Measurements from ENCODE around the gene TMEM44.
"Not testable (repeated sequence)": the region's sequence is repeated elsewhere in the genome, so short reads cannot be mapped to it uniquely, and the experiment has no call there.

The TMEM44 gene

GRCh38 chr3:194609601-194610000 is 23.6 kb downstream of the TMEM44 start:
- DNase-seq (ENCODE audit: low spot score): no peak

- no peak for DNase-seq (ENCODE audit: low spot score)
Observed at GRCh38 chr3:194608981-194609380, 24.2 kb downstream of the TMEM44 start.

GRCh38 chr3:194607592-194608389 is 25.4 kb downstream of the TMEM44 start:
- no peak for DNase-seq (ENCODE audit: low spot score)

DNA sequence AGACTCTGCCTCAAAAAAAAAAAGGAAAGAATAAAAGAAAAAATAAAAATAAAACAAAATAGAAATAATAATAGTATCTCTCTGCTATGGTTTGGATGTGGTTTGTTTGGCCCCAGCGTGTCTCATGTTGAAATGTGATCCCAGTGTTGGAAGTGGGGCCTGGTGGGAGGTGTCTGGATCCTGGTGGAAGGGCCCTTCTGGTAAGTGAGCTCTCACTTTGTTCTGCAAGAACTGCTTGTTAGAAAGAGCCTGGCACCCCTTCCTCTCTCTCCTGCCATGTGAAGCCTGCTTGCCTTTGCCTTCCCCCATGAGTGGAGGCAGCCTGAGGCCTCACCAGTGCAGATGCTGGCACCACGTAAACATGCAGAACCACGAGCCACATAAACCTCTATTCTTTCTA is 26.3 kb downstream of the TMEM44 start:
- DNase-seq (ENCODE audit: low spot score): no peak

GRCh38 chr3:194606163-194606562 is 27.1 kb downstream of the TMEM44 start:
- no peak for DNase-seq (ENCODE audit: low spot score)

DNA sequence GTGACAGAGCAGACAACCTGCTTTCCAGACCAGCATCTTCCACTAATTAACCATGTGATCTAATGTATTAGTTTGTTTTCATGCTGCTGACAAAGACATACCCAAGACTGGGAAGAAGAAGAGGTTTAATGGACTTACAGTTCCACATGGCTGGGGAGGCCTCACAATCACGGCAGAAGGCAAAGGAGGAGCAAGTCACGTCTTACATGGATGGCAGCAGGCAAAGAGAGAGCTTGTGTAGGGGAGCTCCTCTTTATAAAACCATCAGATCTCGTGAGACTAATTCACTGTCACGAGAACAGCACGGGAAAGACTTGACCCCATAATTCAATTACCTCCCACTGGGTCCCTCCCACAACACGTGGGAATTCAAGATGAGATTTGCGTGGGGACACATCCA is 27.9 kb downstream of the TMEM44 start:
- DNase-seq (ENCODE audit: low spot score): not testable (repeated sequence)

DNA sequence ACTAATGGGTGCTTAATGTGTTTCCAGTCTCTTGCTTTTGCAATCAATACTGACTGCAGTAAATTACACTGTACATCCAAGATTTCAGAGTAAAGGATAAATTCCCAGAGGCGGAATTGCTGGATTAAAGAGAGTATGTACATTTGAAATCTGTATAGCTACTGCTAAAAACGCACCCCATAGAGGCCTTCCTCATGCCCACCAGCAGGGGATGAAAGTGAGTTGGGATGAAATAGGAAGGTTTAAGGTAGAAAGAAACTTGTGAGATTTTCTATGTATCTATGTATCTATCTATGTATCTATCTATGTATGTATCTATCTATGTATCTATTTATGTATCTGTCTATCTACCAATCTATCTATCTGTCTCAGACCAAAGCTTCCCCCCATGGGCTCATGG is 28.4 kb downstream of the TMEM44 start:
- no peak for DNase-seq (ENCODE audit: low spot score)

DNA sequence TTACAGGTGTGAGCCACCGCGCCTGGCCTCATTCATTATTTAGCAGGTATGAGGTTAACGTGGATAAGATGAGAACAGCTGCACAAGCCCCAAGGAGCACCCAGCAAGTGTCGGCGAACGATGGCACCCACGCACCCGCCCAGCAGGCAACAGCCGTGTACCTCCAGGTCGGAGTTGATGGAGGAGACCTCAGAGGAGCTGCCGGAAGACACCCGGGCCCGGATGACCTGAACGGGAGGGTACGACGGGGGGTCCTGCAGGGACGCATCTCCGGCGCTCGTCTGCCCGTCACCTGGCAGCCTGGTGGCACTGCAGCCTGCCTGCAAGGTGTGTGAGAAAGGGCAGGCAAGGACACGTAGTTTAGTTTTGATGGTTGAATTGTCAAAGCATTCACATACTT is 29.1 kb downstream of the TMEM44 start:
- no peak for DNase-seq (ENCODE audit: low spot score)

- DNase-seq (ENCODE audit: low spot score): no peak
Observed at GRCh38 chr3:194602669-194603171, 30.5 kb downstream of the TMEM44 start.

GRCh38 chr3:194598771-194599557 is 34.3 kb downstream of the TMEM44 start:
- DNase-seq (ENCODE audit: low spot score): no peak

GRCh38 chr3:194596906-194597305 is 36.3 kb downstream of the TMEM44 start:
- DNase-seq (ENCODE audit: low spot score): no peak

GRCh38 chr3:194592798-194593752 is 40.1 kb downstream of the TMEM44 start:
- DNase-seq (ENCODE audit: low spot score): peak; percentile 38

DNA sequence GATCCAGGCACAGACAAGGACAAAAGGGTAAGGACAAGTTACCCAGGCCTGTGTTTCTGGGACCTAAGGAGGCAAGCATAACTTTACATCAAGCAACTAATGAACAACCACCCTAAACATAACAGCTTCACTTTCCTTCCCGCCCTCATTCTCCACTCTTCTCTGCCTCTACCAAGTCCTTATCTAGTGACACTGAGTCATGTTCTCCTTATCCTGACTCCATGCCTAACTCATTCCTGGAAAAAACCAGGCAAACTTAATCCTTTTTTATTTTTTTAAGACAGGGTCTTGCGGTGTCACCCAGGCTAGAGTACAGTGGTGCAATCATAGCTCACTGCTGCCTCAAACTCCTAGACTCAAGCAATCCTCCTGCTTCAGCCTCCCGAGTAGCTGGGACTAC is 44.5 kb downstream of the TMEM44 start:
- DNase-seq (ENCODE audit: low spot score): no peak

GRCh38 chr3:194588236-194588635 is 45.0 kb downstream of the TMEM44 start:
- DNase-seq (ENCODE audit: low spot score): no peak

DNA sequence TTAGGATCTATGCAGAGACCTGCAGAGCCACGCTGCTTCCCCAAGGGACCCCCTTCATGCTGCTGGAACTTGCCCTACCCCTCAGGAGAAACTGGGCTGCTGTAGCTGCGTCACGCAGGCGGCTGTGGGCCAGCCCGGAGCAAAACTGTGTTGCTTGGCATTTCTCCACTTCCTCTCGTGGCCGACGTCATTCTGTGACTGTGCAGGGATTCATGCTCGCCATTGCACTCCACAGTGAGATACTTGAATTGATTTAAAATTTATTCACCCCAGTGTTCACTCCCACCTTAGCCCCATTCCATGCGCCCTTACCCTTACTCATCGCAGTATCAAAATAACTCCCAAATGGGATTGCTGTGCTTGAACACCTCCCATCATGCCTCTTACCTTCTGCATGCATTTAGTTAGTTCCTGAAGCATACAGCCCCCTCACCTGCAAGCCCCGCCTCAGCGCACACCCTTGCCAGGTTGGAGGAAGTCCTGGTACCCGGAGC is 45.7 kb downstream of the TMEM44 start:
- no peak for DNase-seq (ENCODE audit: low spot score)

- DNase-seq (ENCODE audit: low spot score): no peak
Observed at GRCh38 chr3:194586836-194587235, 46.4 kb downstream of the TMEM44 start.

GRCh38 chr3:194585880-194586281 is 47.3 kb downstream of the TMEM44 start:
- DNase-seq (ENCODE audit: low spot score): no peak

- no peak for DNase-seq (ENCODE audit: low spot score)
Observed at GRCh38 chr3:194584866-194585265, 48.4 kb downstream of the TMEM44 start.

DNA sequence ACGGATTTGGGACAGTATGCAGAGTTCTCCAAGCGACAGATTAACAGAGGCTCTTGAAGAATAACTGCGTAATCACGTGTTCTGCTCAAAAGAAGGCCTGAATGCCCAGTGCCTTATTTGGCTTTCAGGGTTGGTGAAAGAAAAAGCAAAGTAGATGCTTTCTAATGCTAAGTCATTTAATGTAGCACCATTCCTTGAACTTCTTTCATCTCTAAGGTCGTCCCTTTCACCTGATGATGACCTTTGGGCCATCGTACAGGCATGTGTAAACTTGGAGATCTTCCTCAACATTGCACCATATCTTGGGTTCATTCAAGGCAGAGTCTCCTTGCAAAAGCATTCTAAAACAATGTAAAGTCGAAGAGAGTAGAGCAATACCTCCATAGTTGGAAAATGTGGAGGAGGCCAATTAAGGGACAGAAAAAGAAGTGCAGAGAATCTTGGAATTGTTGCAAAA is 48.9 kb downstream of the TMEM44 start:
- DNase-seq (ENCODE audit: low spot score): no peak

- DNase-seq (ENCODE audit: low spot score): no peak
Observed at GRCh38 chr3:194582196-194582905, 50.9 kb downstream of the TMEM44 start.

DNA sequence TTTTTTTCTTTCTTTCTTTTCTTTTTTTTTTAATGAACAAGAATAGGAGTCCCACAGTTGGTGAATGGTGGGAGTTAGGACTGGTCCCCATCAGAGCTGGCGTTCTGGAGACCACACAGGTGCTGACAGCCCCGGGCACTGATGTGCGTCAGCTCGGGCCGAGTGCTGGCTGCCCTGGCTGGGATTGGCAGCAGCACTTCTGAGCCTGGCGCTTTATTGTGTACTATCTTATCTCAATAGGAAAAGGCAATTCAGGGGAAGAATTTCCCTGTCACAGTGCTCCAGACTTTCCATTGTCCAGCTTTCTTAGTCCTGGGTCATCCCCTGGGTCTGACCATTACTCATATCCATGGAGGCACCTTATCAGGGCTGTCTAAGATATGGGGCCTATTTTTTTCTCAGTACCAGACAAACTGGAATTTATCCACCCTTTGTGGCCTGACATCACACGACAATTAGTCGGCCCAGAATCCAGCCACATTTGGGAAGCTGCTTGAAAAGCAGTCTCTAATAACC is 54.1 kb downstream of the TMEM44 start:
- DNase-seq (ENCODE audit: low spot score): no peak

Data from germinal center (tissue), 1 donor.